SK-N-SH (cell line): ENCODE measurements around the gene LTB4R. TPM values are rescaled to one million over a fixed set of nuclear protein-coding genes. Genes with fewer than 3 reads are reported as not detected.

ENCODE experiments used
- CTCF ChIA-PET: fragments of 300-600, 350-600 bp; formaldehyde crosslinking; extraction: SDS; loops from one replicate; lab custom pipeline; 2021; lab: Yijun Ruan, JAX
- POLR2A ChIA-PET: fragments of 350-600 bp; sonication (Branson Sonifier 250); formaldehyde crosslinking; extraction: SDS; loops from one replicate; lab custom pipeline; 2020; ENCODE audit warnings: antibody characterized with exemption, inconsistent platforms; lab: Yijun Ruan, JAX
- DNase-seq: peaks from one replicate; pipeline ENCODE4 v3.0.0; 2012
- H2AFZ ChIP-seq: fragments of 200-600 bp; sonication (generic); 2 replicates; pipeline ENCODE4 v1.8.1; 2016; ENCODE audit warnings: antibody characterized with exemption, mild to moderate bottlenecking, low read depth
- H3F3A ChIP-seq: fragments of 200-600 bp; sonication (generic); replicated peaks from 2 replicates; pipeline ENCODE3; 2016; ENCODE audit warnings: antibody characterized with exemption, mild to moderate bottlenecking; ENCODE audit not compliant: insufficient read depth
- H3K27ac ChIP-seq, 2 experiments: fragments of 200-500 bp in 1 of 2; fragments of 200-600 bp in 1 of 2; sonication (Bioruptor generic) in 1 of 2; sonication (generic), shearing (Covaris generic) in 1 of 2; 2 replicates each; pipeline versions ENCODE4 v1.5.1 to v1.6.1; 2014 to 2016; ENCODE audit warnings: low read depth in 2 of 2, inconsistent platforms in 1 of 2, low read length in 1 of 2, mild to moderate bottlenecking in 1 of 2, mixed read lengths in 1 of 2
- H3K27me3 ChIP-seq: fragments of 200-600 bp; sonication (generic), shearing (Covaris generic); 2 replicates; pipeline ENCODE4 v1.6.1; 2016; ENCODE audit warnings: mixed run types; ENCODE audit not compliant: insufficient read depth
- H3K36me3 ChIP-seq, 2 experiments: fragments of 200-500 bp in 1 of 2; fragments of 200-600 bp in 1 of 2; sonication (Bioruptor generic) in 1 of 2; sonication (generic) in 1 of 2; replicated peaks in 1 of 2; 2 replicates each; pipeline versions ENCODE3 to v1.5.1; 2014 to 2016; ENCODE audit warnings: low read length in 1 of 2, mild to moderate bottlenecking in 1 of 2; ENCODE audit not compliant: insufficient read depth in 2 of 2, control insufficient read depth in 1 of 2
- H3K4me1 ChIP-seq, 2 experiments: fragments of 200-500 bp in 1 of 2; fragments of 200-600 bp in 1 of 2; sonication (Bioruptor generic) in 1 of 2; sonication (generic), shearing (Covaris generic) in 1 of 2; 2 replicates each; pipeline versions ENCODE4 v1.5.1 to v1.6.1; 2014 to 2016; ENCODE audit warnings: low read depth in 1 of 2, low read length in 1 of 2, mixed run types in 1 of 2; ENCODE audit not compliant: insufficient read depth in 2 of 2, control insufficient read depth in 1 of 2
- H3K4me2 ChIP-seq: fragments of 200-600 bp; sonication (generic), shearing (Covaris generic); 2 replicates; pipeline ENCODE4 v1.6.1; 2017; ENCODE audit warnings: mixed run types
- H3K4me3 ChIP-seq, 2 experiments: fragments of 200-500 bp in 1 of 2; fragments of 200-600 bp in 1 of 2; sonication (Bioruptor generic) in 1 of 2; sonication (generic), shearing (Covaris generic) in 1 of 2; 2 replicates each; pipeline versions ENCODE4 v1.5.1 to v1.8.1; 2014 to 2016; ENCODE audit warnings: low read depth in 2 of 2, inconsistent platforms in 1 of 2, low read length in 1 of 2, mild to moderate bottlenecking in 1 of 2, mixed read lengths in 1 of 2, moderate library complexity in 1 of 2
- H3K79me2 ChIP-seq: fragments of 200-600 bp; sonication (generic); 2 replicates; pipeline ENCODE4 v1.8.1; 2017; ENCODE audit warnings: mild to moderate bottlenecking; ENCODE audit not compliant: insufficient read depth
- H3K9ac ChIP-seq: fragments of 200-600 bp; sonication (generic); 2 replicates; pipeline ENCODE4 v1.6.1; 2017; ENCODE audit warnings: mixed run types
- H3K9me2 ChIP-seq: fragments of 200-600 bp; sonication (generic); 2 replicates; pipeline ENCODE4 v1.6.1; 2017; ENCODE audit warnings: mixed run types
- H3K9me3 ChIP-seq: fragments of 200-600 bp; sonication (generic); 2 replicates; pipeline ENCODE4 v1.6.1; 2017; ENCODE audit warnings: mixed run types, mild to moderate bottlenecking, moderate library complexity
- H4K20me1 ChIP-seq: fragments of 200-600 bp; sonication (generic); 2 replicates; pipeline ENCODE4 v1.6.1; 2017; ENCODE audit warnings: mild to moderate bottlenecking, mixed run types; ENCODE audit not compliant: insufficient read depth
- EP300 ChIP-seq, 2 experiments: IDR thresholded peaks; 2 replicates each; pipeline versions ENCODE4 v1.4.0 to v1.6.1; 2012; ENCODE audit warnings: borderline replicate concordance in 1 of 2, low read depth in 1 of 2, low read length in 1 of 2
- GATA2 ChIP-seq: sonication (generic); formaldehyde crosslinking; IDR thresholded peaks from 2 replicates; pipeline ENCODE4 v1.5.0; 2020; ENCODE audit warnings: mild to moderate bottlenecking, missing genetic modification reagents
- IRF3 ChIP-seq: fragments of 150-350 bp; IDR thresholded peaks from 2 replicates; pipeline ENCODE4 v1.6.1; 2016; ENCODE audit warnings: mild to moderate bottlenecking, low read depth, low read length
- MEF2A ChIP-seq: IDR thresholded peaks from 2 replicates; pipeline ENCODE4 v1.4.0; 2012; ENCODE audit warnings: low read depth, borderline replicate concordance
- MXI1 ChIP-seq: IDR thresholded peaks from 2 replicates; pipeline ENCODE4 v1.6.1; 2012; ENCODE audit warnings: mild to moderate bottlenecking, low read depth, low read length, improper control_type of control experiment
- NFIC ChIP-seq: IDR thresholded peaks from 2 replicates; pipeline ENCODE4 v1.4.0; 2012; ENCODE audit warnings: borderline replicate concordance
- NRF1 ChIP-seq: IDR thresholded peaks from 2 replicates; pipeline ENCODE4 v1.6.1; 2012; ENCODE audit warnings: low read depth, mild to moderate bottlenecking, low read length
- PBX3 ChIP-seq: IDR thresholded peaks from 2 replicates; pipeline ENCODE4; 2012
- POLR2AphosphoS5 ChIP-seq: IDR thresholded peaks from 2 replicates; pipeline ENCODE4 v1.6.1; 2012; ENCODE audit warnings: low read depth, low read length
- TEAD4 ChIP-seq: IDR thresholded peaks from 2 replicates; pipeline ENCODE4 v1.4.0; 2012; ENCODE audit warnings: mild to moderate bottlenecking, borderline replicate concordance; ENCODE audit not compliant: insufficient read depth
- WGBS: methylation state at CpG from one replicate; pipeline ENCODE4 v1.1.6; 2017; ENCODE audit warnings: low lambda C conversion rate; 5-methylcytosine and 5-hydroxymethylcytosine counted together
- polyA plus RNA-seq, 3 experiments: library from polyadenylated mRNA; depleted of rRNA; stranded (reverse); fragments of >200 nt; gene quantifications; 2 replicates each; pipeline ENCODE4 v1.2.3, GENCODE V29; 2012
- TF ChIP-seq, protein P1 (sequence below): IDR thresholded peaks from 2 replicates; pipeline ENCODE4 v1.4.0; 2012; ENCODE audit warnings: low read depth, borderline replicate concordance
- TF ChIP-seq, protein P2 (sequence below): IDR thresholded peaks from 2 replicates; pipeline ENCODE4 v1.6.1; 2012; ENCODE audit warnings: mild to moderate bottlenecking, low read depth, low read length, moderate library complexity
- TF ChIP-seq, protein P3 (sequence below): IDR thresholded peaks from 2 replicates; pipeline ENCODE4 v1.4.0; 2012; ENCODE audit warnings: low read depth

Gene LTB4R
- polyA plus RNA-seq, 1 of the 3 experiments (the other 2 are of a cell fraction), result 11.9 TPM

- H4K20me1 ChIP-seq, result no peaks in the 10 kb centered on the region
- no peak overlapping the region for H2AFZ ChIP-seq
- 95% methylated on average over 3 of the region's 3 CpGs for WGBS
- H3K4me2 ChIP-seq, result no peak overlapping the region
- DNase-seq, result peak; percentile 40
- CTCF ChIA-PET, result interaction anchor here (1.0 to 3.0 kb wide), 3 partner anchors 22 to 31 kb away, joined by 6 to 14 read pairs (median 11); partner anchors contain the start of gene TINF2
- POLR2A ChIA-PET, result no interaction called here
- H3K9ac ChIP-seq, result no peak overlapping the region
- no peak overlapping the region for H3K27ac ChIP-seq
- no peak for TF ChIP-seq NRF1
- no peak for TF ChIP-seq POLR2AphosphoS5
- no peak for TF ChIP-seq PBX3
- no peak for TF ChIP-seq NFIC
- H3K4me1 ChIP-seq, result peaks cover 6 to 10% of the 10 kb centered on the region in 2 experiments; a peak in 2 of 4 replicates
- no peak overlapping the region for H3K4me3 ChIP-seq
- H3F3A ChIP-seq, result no peaks in the 10 kb centered on the region
- H3K9me2 ChIP-seq, result no peaks in the 10 kb centered on the region
- H3K27me3 ChIP-seq, result no peaks in the 10 kb centered on the region
- H3K79me2 ChIP-seq, result no peaks in the 10 kb centered on the region; the same call in 1 of the 2 replicates
- peaks cover 0 to 9% of the 10 kb centered on the region in 2 experiments for H3K36me3 ChIP-seq
- no peaks in the 10 kb centered on the region for H3K9me3 ChIP-seq
Observed at GRCh38 chr14:24273422-24273998, 37.8 kb upstream of the LTB4R start.

GRCh38 chr14:24274101-24274543 is 37.2 kb upstream of the LTB4R start:
- H4K20me1 ChIP-seq, result no peaks in the 10 kb centered on the region
- H3K79me2 ChIP-seq, result no peaks in the 10 kb centered on the region; the same call in 1 of the 2 replicates
- H2AFZ ChIP-seq, result no peak overlapping the region
- H3K9ac ChIP-seq, result no peak overlapping the region
- no peak overlapping the region for H3K27ac ChIP-seq
- DNase-seq, result no peak
- H3K4me2 ChIP-seq, result no peak overlapping the region
- TF ChIP-seq PBX3, result no peak
- no peak for TF ChIP-seq MXI1
- TF ChIP-seq IRF3, result no peak
- no peak for TF ChIP-seq TEAD4
- TF ChIP-seq, protein P1, sequence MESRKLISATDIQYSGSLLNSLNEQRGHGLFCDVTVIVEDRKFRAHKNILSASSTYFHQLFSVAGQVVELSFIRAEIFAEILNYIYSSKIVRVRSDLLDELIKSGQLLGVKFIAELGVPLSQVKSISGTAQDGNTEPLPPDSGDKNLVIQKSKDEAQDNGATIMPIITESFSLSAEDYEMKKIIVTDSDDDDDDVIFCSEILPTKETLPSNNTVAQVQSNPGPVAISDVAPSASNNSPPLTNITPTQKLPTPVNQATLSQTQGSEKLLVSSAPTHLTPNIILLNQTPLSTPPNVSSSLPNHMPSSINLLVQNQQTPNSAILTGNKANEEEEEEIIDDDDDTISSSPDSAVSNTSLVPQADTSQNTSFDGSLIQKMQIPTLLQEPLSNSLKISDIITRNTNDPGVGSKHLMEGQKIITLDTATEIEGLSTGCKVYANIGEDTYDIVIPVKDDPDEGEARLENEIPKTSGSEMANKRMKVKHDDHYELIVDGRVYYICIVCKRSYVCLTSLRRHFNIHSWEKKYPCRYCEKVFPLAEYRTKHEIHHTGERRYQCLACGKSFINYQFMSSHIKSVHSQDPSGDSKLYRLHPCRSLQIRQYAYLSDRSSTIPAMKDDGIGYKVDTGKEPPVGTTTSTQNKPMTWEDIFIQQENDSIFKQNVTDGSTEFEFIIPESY, result no peak
- no peak for TF ChIP-seq MEF2A
- TF ChIP-seq, protein P2, sequence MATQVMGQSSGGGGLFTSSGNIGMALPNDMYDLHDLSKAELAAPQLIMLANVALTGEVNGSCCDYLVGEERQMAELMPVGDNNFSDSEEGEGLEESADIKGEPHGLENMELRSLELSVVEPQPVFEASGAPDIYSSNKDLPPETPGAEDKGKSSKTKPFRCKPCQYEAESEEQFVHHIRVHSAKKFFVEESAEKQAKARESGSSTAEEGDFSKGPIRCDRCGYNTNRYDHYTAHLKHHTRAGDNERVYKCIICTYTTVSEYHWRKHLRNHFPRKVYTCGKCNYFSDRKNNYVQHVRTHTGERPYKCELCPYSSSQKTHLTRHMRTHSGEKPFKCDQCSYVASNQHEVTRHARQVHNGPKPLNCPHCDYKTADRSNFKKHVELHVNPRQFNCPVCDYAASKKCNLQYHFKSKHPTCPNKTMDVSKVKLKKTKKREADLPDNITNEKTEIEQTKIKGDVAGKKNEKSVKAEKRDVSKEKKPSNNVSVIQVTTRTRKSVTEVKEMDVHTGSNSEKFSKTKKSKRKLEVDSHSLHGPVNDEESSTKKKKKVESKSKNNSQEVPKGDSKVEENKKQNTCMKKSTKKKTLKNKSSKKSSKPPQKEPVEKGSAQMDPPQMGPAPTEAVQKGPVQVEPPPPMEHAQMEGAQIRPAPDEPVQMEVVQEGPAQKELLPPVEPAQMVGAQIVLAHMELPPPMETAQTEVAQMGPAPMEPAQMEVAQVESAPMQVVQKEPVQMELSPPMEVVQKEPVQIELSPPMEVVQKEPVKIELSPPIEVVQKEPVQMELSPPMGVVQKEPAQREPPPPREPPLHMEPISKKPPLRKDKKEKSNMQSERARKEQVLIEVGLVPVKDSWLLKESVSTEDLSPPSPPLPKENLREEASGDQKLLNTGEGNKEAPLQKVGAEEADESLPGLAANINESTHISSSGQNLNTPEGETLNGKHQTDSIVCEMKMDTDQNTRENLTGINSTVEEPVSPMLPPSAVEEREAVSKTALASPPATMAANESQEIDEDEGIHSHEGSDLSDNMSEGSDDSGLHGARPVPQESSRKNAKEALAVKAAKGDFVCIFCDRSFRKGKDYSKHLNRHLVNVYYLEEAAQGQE, result no peak
- TF ChIP-seq GATA2 (CRISPR knock-in tag), result no peak
- TF ChIP-seq EP300 (IDR thresholded peaks at IDR 0.05; ENCODE audit: borderline replicate concordance in 1 of 2, low read depth in 1 of 2, low read length in 1 of 2), result no peak
- TF ChIP-seq, protein P3, sequence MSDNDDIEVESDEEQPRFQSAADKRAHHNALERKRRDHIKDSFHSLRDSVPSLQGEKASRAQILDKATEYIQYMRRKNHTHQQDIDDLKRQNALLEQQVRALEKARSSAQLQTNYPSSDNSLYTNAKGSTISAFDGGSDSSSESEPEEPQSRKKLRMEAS, result no peak
- TF ChIP-seq NRF1, result no peak
- POLR2A ChIA-PET, result interaction anchor here (0.6 kb wide), 1 partner anchor 35 kb away, joined by 5 read pairs; no protein-coding TSS in a partner anchor
- no peaks in the 10 kb centered on the region for H3F3A ChIP-seq
- no peaks in the 10 kb centered on the region for H3K27me3 ChIP-seq
- H3K9me3 ChIP-seq, result no peaks in the 10 kb centered on the region
- 97% methylated on average over 3 of the region's 3 CpGs for WGBS
- H3K36me3 ChIP-seq, result peaks cover 0 to 3% of the 10 kb centered on the region in 2 experiments
- CTCF ChIA-PET, result interaction anchor here (1.0 to 3.0 kb wide), 3 partner anchors 22 to 31 kb away, joined by 6 to 14 read pairs (median 11); partner anchors contain the start of gene TINF2
- H3K4me3 ChIP-seq, result no peak overlapping the region
- no peaks in the 10 kb centered on the region for H3K9me2 ChIP-seq
- peaks cover 6 to 12% of the 10 kb centered on the region in 2 experiments; a peak in 2 of 4 replicates for H3K4me1 ChIP-seq
